Activated T-helper 1 cell treated with anti-CD3 and anti-CD28 coated beads, Interleukin-12 subunit alpha, Interleukin-12 subunit beta, Interleukin-2, Interleukin-4 antibody, amounts not matched to agents 30 ng/mL and 10 ng/mL and 1 ng/mL, durations not matched to agents 14 hours and 24 hours and 36 hours (primary cell): Measurements from ENCODE around the gene PTPRQ. TPM values are rescaled to one million over a fixed set of nuclear protein-coding genes. Genes with fewer than 3 reads are reported as not detected.
"Not testable (repeated sequence)": the region's sequence is repeated elsewhere in the genome, so short reads cannot be mapped to it uniquely, and the experiment has no call there.

Experiments used
- DNase-seq: peaks from one replicate; pipeline ENCODE4 v3.0.0; 2021; ENCODE audit warnings: low spot score
- H3K27ac Mint-ChIP-seq: one replicate; pipeline ENCODE4 v1.8.0; 2021; ENCODE audit warnings: mild to moderate bottlenecking, mixed read lengths
- H3K27me3 Mint-ChIP-seq: one replicate; pipeline ENCODE4 v1.8.0; 2022; ENCODE audit warnings: mild to moderate bottlenecking, moderate library complexity, mixed read lengths; ENCODE audit not compliant: insufficient read depth
- H3K36me3 Mint-ChIP-seq: one replicate; pipeline ENCODE4 v1.8.0; 2021; ENCODE audit warnings: low read depth, mixed read lengths
- H3K4me1 Mint-ChIP-seq: one replicate; pipeline ENCODE4 v1.8.0; 2021; ENCODE audit warnings: low read depth, mixed read lengths
- H3K4me3 Mint-ChIP-seq: one replicate; pipeline ENCODE4 v1.8.0; 2021; ENCODE audit warnings: mild to moderate bottlenecking, moderate library complexity, mixed read lengths
- H3K9me3 Mint-ChIP-seq: one replicate; pipeline ENCODE4 v1.8.0; 2021; ENCODE audit warnings: mixed read lengths
- intact Hi-C: fragments of 100-400 bp; cut with micrococcal nuclease; formaldehyde crosslinking; loops from one replicate; pipeline ENCODE4 v1.15.1; 2024
- total RNA-seq: library from RNA; stranded (reverse); gene quantifications from 2 replicates; pipeline ENCODE4 v1.2.3, GENCODE V29; 2022

PTPRQ gene
- total RNA-seq, 1 donor from 2014 or later: not detected

- no peak for DNase-seq
- H3K4me3 Mint-ChIP-seq: no peak overlapping the region
- H3K27ac Mint-ChIP-seq: no peak overlapping the region
- no peaks in the 10 kb centered on the region for H3K27me3 Mint-ChIP-seq
- no peaks in the 10 kb centered on the region for H3K4me1 Mint-ChIP-seq
- H3K9me3 Mint-ChIP-seq: no peaks in the 10 kb centered on the region
- intact Hi-C loops: no loop called here
- H3K36me3 Mint-ChIP-seq: no peaks in the 10 kb centered on the region
Measured at GRCh38 chr12:80641936-80642335, 197.9 kb downstream of the PTPRQ start.

DNA sequence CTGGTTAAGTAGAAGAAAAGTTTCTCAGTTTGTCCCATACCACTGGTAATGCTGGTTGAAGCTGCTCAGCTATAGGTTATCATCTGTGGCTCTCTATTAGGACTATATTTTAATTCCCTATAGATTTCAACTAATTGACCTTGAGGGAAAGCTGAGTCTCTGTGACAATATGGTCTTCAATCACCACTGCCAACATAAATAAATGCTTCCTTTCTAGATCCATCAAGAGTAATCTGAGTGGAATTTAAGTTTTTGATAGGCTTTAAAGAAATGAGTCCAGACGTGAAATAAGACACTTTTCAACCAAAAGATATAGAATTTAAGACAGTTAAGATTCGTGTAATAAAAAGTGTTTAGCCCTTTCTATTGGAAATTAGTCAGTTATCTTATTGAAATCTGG is 199.9 kb downstream of the PTPRQ start:
- Mint-ChIP-seq H3K27me3 (no peaks in the 10 kb centered on the region), H3K27ac (no peak overlapping the region), H3K36me3 (no peaks in the 10 kb centered on the region), H3K4me1 (no peaks in the 10 kb centered on the region), H3K9me3 (no peaks in the 10 kb centered on the region), H3K4me3 (no peak overlapping the region)
- intact Hi-C loops: no loop called here
- DNase-seq: no peak

DNA sequence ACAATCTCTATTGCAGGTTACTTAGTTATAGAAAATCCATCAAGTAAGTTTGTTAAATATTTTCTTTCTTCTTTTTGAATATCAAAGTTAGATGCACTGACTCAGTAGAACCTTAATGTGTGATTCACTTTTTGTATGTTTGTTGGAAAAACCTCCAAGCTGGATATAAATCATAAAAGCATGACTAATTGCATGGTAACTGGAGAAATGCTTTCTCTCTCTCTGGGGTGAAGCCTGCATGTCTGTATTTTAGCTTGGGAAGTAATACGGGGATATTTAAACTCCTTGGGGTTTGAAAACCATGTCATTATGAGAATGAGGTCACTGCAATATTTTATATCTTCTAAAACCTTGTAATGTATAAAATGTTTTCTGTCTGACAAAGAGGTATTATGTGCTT is 204.8 kb downstream of the PTPRQ start:
- no peaks in the 10 kb centered on the region for H3K9me3 Mint-ChIP-seq

DNA sequence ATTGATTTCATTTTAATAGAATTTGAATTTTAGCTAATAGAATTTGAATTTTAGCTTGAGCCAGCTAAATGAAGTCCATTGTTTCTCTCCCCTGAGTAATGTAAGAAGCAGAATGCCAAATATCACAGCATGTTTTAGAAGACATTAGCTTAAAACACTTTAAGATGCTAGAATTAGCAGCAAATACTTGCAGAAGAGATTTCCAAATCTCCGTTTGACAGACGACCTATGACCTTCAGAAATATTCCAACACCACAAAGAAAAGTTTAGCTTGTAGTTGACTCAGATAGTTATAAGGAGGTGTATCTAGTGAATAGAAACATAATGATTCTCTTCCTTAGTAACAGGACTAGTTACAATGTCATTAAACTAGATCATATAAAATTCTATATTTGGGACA is 211.7 kb downstream of the PTPRQ start:
- Mint-ChIP-seq H3K9me3 (no peaks in the 10 kb centered on the region), H3K27me3 (no peaks in the 10 kb centered on the region), H3K27ac (no peak overlapping the region), H3K36me3 (no peaks in the 10 kb centered on the region), H3K4me1 (no peaks in the 10 kb centered on the region), H3K4me3 (no peak overlapping the region)
- DNase-seq: no peak
- intact Hi-C loops: no loop called here

More for the DNA sequence above, 204.8 kb downstream of the PTPRQ start:
- Mint-ChIP-seq H3K4me3 (no peak overlapping the region), H3K27me3 (no peaks in the 10 kb centered on the region), H3K4me1 (no peaks in the 10 kb centered on the region), H3K27ac (no peak overlapping the region), H3K36me3 (no peaks in the 10 kb centered on the region)
- intact Hi-C loops: no loop called here
- no peak for DNase-seq

DNA sequence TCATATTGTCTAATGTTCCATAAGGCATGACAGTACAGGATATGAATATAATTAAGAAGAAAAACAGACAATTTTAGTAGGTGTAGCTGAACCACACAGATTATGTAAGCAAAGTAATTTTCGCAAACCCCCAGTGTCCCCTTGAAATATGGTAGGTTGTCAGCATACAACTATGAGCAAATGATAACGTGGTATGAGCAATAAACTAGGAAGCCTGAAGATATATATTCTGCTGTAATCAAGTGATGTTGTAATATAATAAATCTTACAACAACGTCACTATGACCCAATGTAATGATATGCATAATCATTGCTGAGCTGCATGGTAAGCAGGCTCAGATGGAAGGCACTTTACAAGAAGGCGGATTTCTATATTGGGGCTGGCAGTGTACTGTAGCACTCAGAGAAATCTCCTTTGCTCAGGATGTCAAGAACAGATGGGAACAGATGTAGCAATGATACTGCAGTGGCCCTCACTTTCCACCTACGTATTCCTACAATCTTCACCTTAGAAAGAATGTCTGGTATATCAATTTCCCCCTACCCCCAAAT is 215.6 kb downstream of the PTPRQ start:
- no peak for DNase-seq
- H3K27ac Mint-ChIP-seq: no peak overlapping the region
- no peaks in the 10 kb centered on the region for H3K27me3 Mint-ChIP-seq
- no peaks in the 10 kb centered on the region for H3K9me3 Mint-ChIP-seq
- H3K4me1 Mint-ChIP-seq: no peaks in the 10 kb centered on the region
- intact Hi-C loops: no loop called here
- no peaks in the 10 kb centered on the region for H3K36me3 Mint-ChIP-seq
- H3K4me3 Mint-ChIP-seq: no peak overlapping the region

- Mint-ChIP-seq H3K36me3 (no peaks in the 10 kb centered on the region), H3K9me3 (no peaks in the 10 kb centered on the region), H3K27me3 (no peaks in the 10 kb centered on the region), H3K4me1 (no peaks in the 10 kb centered on the region), H3K4me3 (no peak overlapping the region), H3K27ac (no peak overlapping the region)
- no peak for DNase-seq
- intact Hi-C loops: no loop called here
Measured at GRCh38 chr12:80662586-80662985, 218.6 kb downstream of the PTPRQ start.

GRCh38 chr12:80670214-80670613 is 226.2 kb downstream of the PTPRQ start:
- H3K4me1 Mint-ChIP-seq: no peaks in the 10 kb centered on the region
- intact Hi-C loops: no loop called here
- no peak overlapping the region for H3K4me3 Mint-ChIP-seq

GRCh38 chr12:80676042-80676636 is 232.1 kb downstream of the PTPRQ start:
- H3K36me3 Mint-ChIP-seq, H3K4me1 Mint-ChIP-seq, DNase-seq, H3K4me3 Mint-ChIP-seq, intact Hi-C loops, H3K27ac Mint-ChIP-seq, H3K27me3 Mint-ChIP-seq, H3K9me3 Mint-ChIP-seq: not testable (repeated sequence)

More at GRCh38 chr12:80670214-80670613, 226.2 kb downstream of the PTPRQ start:
- Mint-ChIP-seq H3K9me3 (no peaks in the 10 kb centered on the region), H3K36me3 (no peaks in the 10 kb centered on the region), H3K27me3 (no peaks in the 10 kb centered on the region), H3K27ac (no peak overlapping the region)
- no peak for DNase-seq

DNA sequence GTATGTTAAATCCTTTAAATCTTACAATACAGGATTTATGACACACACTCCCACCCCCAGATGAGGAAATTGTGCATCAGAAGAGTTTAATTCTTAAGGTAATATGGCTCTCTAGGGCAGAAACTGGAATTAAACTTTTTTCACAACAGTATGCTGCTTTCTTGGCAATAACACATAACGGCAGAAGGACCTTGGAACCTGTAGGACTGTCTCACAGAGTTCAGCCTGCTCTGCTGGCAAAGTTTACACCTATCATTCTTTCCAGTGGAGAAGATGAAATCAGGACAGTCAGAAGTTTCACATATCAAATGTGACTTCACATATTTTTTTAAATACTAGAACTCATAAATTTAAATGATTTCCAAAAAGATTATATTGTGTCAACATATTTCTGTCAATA is 232.8 kb downstream of the PTPRQ start:
- Mint-ChIP-seq H3K27me3 (no peaks in the 10 kb centered on the region), H3K27ac (no peak overlapping the region), H3K9me3 (no peaks in the 10 kb centered on the region), H3K4me1 (no peaks in the 10 kb centered on the region), H3K36me3 (no peaks in the 10 kb centered on the region), H3K4me3 (no peak overlapping the region)
- no peak for DNase-seq
- intact Hi-C loops: no loop called here

- no peaks in the 10 kb centered on the region for H3K27me3 Mint-ChIP-seq
- no peaks in the 10 kb centered on the region for H3K4me1 Mint-ChIP-seq
- H3K9me3 Mint-ChIP-seq: no peaks in the 10 kb centered on the region
- no peak for DNase-seq
- intact Hi-C loops: no loop called here
- no peak overlapping the region for H3K27ac Mint-ChIP-seq
- no peak overlapping the region for H3K4me3 Mint-ChIP-seq
- no peaks in the 10 kb centered on the region for H3K36me3 Mint-ChIP-seq
Measured at GRCh38 chr12:80677994-80678393, 234.0 kb downstream of the PTPRQ start.

DNA sequence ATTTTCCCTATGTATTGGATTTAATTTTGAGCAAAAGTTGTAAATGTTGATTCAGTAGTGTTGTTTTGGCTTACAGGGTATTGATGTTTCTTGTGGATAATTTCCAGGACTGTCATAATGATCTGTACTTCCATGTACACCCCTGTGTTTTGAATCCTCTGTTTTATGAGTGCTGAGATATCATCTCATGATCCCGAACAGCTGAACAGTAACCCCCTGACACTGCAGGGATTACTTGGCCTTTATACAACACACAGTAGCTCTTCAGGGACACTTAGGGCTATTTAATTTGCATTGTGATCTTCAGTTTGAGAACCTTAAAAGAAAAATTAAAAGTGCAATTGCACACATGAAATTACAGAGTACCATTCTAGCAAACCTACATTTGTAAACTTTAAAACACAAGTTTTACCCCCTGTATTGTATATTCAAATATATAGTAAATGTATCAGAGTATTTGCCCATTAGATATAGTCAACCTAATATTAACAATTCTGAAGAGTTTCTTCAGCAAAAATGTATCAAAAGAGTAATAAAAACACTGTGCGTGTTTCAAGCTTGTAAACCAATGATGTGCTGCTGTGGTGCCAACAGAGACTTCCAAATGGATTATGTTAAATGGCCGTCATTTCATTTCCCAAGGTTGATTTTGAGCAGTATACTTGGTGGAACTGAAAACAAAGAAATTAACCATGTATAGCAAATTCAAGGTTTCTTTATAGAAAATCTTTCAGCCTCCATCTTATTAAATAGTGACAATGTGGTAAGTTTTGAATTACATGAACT is 235.5 kb downstream of the PTPRQ start:
- intact Hi-C loops: no loop called here
- no peak overlapping the region for H3K4me3 Mint-ChIP-seq
- DNase-seq: no peak
- no peak overlapping the region for H3K27ac Mint-ChIP-seq
- no peaks in the 10 kb centered on the region for H3K36me3 Mint-ChIP-seq
- H3K4me1 Mint-ChIP-seq: no peaks in the 10 kb centered on the region
- H3K27me3 Mint-ChIP-seq: no peaks in the 10 kb centered on the region
- no peaks in the 10 kb centered on the region for H3K9me3 Mint-ChIP-seq

DNA sequence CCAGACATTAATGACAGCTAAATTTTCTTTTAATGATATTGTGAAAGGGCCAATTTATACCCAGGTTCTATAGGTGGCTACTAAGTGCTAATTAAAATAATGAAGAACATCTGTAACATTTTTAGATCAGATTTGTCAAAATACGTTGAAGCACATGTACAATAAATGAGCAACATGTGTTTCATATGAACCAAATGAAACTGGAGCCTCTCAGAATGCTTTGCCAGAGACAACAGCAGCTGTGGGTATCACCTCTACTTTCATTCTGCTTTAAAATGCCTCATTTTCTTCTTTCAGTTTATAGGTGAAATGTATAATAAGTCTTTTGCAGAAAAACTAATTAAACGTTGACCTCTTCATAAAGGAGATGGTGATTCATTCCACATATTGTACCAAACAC is 237.3 kb downstream of the PTPRQ start:
- H3K27me3 Mint-ChIP-seq: no peaks in the 10 kb centered on the region
- intact Hi-C loops: no loop called here
- H3K4me3 Mint-ChIP-seq: no peak overlapping the region
- no peaks in the 10 kb centered on the region for H3K9me3 Mint-ChIP-seq
- no peaks in the 10 kb centered on the region for H3K36me3 Mint-ChIP-seq
- H3K4me1 Mint-ChIP-seq: no peaks in the 10 kb centered on the region
- no peak overlapping the region for H3K27ac Mint-ChIP-seq
- no peak for DNase-seq

DNA sequence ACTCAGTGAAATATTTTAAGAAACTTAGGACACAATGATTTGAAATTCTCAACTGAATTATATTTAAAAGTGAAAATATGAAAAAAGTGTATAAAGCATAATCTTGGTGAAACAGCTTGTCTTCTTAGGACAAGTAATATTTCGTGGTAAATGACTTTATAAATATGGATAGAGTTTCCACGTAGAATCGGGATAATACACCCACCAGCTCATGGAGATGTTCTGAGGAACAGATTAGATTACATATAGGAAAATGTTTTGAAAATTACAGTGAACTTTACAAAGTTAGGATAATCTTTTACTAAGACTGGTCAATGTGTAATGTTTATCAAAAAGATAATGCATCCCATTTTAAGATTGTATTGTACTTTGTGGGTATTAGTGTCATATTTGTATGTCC is 237.8 kb downstream of the PTPRQ start:
- Mint-ChIP-seq H3K4me3 (no peak overlapping the region), H3K4me1 (no peaks in the 10 kb centered on the region), H3K27ac (no peak overlapping the region), H3K9me3 (no peaks in the 10 kb centered on the region), H3K27me3 (no peaks in the 10 kb centered on the region), H3K36me3 (no peaks in the 10 kb centered on the region)
- DNase-seq: no peak
- intact Hi-C loops: no loop called here
